Rectal smooth muscle tissue (tissue), 1 donor: ENCODE data around the gene SMIM41.

Source experiments
- H3K27ac ChIP-seq: one replicate; pipeline ENCODE4 v1.7.0; 2013; ENCODE audit warnings: low read depth, low read length, inconsistent platforms
- H3K27me3 ChIP-seq: one replicate; pipeline ENCODE4 v1.7.0; 2013; ENCODE audit warnings: low read length; ENCODE audit not compliant: control insufficient read depth, insufficient read depth
- H3K36me3 ChIP-seq: one replicate; pipeline ENCODE4 v1.7.0; 2013; ENCODE audit warnings: low read length; ENCODE audit not compliant: control insufficient read depth, insufficient read depth
- H3K4me1 ChIP-seq: one replicate; pipeline ENCODE4 v1.7.0; 2013; ENCODE audit warnings: low read length; ENCODE audit not compliant: control insufficient read depth, insufficient read depth
- H3K4me3 ChIP-seq: one replicate; pipeline ENCODE4 v1.7.0; 2013; ENCODE audit warnings: low read length
- H3K9ac ChIP-seq: one replicate; pipeline ENCODE4 v1.7.0; 2013; ENCODE audit warnings: low read length

SMIM41 gene

GRCh38 chr12:52053536-52054209 lies 25.8 kb upstream of the SMIM41 start:
- Histone ChIP-seq H3K27ac (peak overlapping the region; percentile 38), H3K36me3 (peaks cover 15% of the 10 kb centered on the region), H3K27me3 (no peaks in the 10 kb centered on the region), H3K4me3 (peak overlapping the region; percentile 91), H3K4me1 (peaks cover 15% of the 10 kb centered on the region), H3K9ac (no peak overlapping the region)

GRCh38 chr12:52054231-52054832 lies 25.2 kb upstream of the SMIM41 start:
- Histone ChIP-seq H3K4me1 (peaks cover 15% of the 10 kb centered on the region), H3K36me3 (peaks cover 17% of the 10 kb centered on the region), H3K27me3 (no peaks in the 10 kb centered on the region), H3K4me3 (peak overlapping the region; percentile 91), H3K27ac (peak overlapping the region; percentile 38), H3K9ac (no peak overlapping the region)

DNA sequence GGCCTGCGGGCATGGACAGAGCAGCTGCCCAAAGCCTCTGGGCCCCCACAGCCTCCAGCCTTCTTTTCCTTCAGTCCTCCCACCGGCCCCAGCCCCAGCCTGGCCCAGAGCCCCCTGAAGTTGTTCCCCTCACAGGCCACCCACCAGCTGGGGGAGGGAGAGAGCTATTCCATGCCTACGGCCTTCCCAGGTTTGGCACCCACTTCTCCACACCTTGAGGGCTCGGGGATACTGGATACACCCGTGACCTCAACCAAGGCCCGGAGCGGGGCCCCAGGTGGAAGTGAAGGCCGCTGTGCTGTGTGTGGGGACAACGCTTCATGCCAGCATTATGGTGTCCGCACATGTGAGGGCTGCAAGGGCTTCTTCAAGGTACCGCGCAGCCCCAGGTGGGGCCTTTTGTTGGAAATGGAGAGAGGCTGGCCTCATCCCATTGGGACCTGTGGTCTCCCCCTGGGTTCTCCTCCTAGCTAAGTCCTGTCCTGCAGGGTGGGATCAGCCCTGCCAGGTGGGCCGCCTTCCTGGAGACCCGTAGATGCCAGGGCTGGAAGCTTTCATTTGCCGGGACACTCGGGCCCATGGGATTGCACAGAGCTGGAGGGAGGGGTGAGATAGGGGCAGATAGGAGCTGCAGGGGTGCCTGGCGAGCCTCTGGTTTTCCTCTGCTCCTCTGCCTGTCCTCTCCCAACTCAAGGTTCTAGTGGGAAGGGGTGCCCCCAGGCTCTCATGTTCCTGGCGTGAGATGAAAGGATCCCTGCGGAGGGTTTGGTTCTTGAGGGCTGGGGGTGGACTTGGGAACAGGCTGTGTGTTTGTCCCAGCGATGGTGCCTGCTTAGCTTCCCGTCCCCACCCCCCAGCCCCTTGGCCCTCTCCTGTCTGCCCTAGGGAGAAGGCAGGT lies 24.4 kb upstream of the SMIM41 start:
- H3K36me3 ChIP-seq = peaks cover 17% of the 10 kb centered on the region
- H3K27ac ChIP-seq = peak overlapping the region; percentile 30
- H3K27me3 ChIP-seq = no peaks in the 10 kb centered on the region
- H3K4me3 ChIP-seq = no peak overlapping the region
- peaks cover 15% of the 10 kb centered on the region for H3K4me1 ChIP-seq
- H3K9ac ChIP-seq = no peak overlapping the region

DNA sequence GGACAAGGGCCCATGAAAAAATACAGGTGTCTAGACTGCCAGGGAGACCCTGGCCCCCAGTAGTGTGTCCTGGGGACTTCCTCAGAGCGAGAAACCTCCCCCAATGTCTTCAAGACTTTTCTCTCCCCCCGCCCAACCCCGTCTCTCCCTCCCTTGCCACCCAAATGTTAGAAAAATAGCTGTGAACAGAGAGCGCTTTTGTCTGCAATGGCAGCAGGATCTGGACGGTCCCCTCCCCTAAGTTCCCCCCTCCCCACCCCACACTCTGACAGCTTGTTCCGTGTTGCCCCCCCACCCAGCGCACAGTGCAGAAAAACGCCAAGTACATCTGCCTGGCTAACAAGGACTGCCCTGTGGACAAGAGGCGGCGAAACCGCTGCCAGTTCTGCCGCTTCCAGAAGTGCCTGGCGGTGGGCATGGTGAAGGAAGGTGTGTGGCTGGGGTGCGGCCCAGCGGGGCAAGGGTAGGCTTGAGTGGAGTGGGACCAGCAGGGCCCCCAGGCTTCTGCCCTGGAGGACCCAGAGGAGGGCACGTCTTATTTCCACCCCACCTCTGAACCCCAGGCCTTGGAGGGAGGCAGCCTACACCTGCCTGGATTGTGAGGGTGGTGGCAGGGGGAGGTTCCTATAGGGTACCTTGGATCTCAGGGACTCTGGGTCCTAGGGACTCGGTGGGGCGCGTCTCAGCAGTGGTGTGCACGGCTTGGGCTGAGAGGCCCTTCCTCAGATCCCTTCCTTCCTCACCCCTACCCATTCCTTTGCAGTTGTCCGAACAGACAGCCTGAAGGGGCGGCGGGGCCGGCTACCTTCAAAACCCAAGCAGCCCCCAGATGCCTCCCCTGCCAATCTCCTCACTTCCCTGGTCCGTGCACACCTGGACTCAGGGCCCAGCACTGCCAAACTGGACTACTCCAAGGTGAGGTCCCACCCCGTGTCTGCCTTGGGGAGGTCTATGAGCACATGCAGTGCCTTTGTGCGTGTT lies 23.5 kb upstream of the SMIM41 start:
- Histone ChIP-seq H3K36me3 (peaks cover 17% of the 10 kb centered on the region), H3K27ac (peak overlapping the region; percentile 30), H3K4me1 (peaks cover 9% of the 10 kb centered on the region), H3K4me3 (no peak overlapping the region), H3K9ac (no peak overlapping the region), H3K27me3 (no peaks in the 10 kb centered on the region)

GRCh38 chr12:52056801-52057637 lies 22.5 kb upstream of the SMIM41 start:
- H3K36me3 ChIP-seq = peaks cover 17% of the 10 kb centered on the region
- peaks cover 2% of the 10 kb centered on the region for H3K4me1 ChIP-seq
- H3K9ac ChIP-seq = no peak overlapping the region
- no peak overlapping the region for H3K4me3 ChIP-seq
- no peak overlapping the region for H3K27ac ChIP-seq
- no peaks in the 10 kb centered on the region for H3K27me3 ChIP-seq

- Histone ChIP-seq H3K4me1 (peaks cover 1% of the 10 kb centered on the region), H3K9ac (no peak overlapping the region), H3K27me3 (no peaks in the 10 kb centered on the region), H3K36me3 (peaks cover 17% of the 10 kb centered on the region), H3K4me3 (no peak overlapping the region), H3K27ac (no peak overlapping the region)
Measured at GRCh38 chr12:52057638-52058576, 21.6 kb upstream of the SMIM41 start.

GRCh38 chr12:52058631-52059361 lies 20.7 kb upstream of the SMIM41 start:
- H3K27me3 ChIP-seq = no peaks in the 10 kb centered on the region
- no peak overlapping the region for H3K4me3 ChIP-seq
- no peak overlapping the region for H3K27ac ChIP-seq
- H3K9ac ChIP-seq = no peak overlapping the region
- peaks cover 17% of the 10 kb centered on the region for H3K36me3 ChIP-seq
- no peaks in the 10 kb centered on the region for H3K4me1 ChIP-seq

DNA sequence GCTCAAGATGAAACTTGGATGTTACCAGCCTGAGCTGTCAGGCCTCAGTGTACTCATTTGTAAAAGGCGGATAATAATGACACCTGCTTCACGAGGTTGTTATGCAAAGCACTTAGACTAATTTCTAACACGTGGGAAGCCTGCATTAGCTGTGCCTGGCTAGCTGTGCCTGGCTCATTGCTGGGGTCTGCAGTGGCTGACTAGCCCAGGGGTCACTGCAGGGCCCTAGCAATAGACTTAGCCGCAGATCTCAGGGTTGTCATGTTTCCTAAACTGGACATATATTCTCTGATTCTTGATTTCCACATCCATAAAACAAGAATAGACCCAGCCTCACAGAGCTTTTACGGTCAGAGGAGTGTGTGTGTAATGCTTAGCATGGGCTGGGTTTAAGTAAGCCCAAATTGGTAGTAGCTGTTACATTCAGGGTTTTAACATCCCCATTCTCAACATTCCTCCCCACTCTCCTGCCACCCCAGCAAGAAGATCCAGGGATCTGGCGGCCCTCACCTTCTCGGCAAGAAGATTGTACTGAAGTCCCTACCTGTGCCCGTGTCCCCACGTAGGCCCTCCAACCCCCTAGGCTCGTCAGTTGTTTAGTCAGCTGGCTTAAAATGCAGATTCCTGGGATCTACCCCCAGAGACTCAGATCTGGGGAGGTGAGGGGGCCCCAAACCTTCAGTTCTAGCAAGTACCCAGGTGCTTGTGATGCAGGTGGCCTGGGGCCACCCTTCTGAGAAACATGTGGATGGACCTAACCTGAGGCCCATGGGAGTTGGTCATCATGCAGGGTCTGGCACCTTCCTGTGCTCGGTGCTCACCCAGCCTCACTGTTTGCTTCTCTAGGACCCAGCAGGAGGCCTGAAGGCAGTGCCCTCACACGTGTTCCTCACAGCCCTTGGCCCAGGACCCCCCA lies 19.7 kb upstream of the SMIM41 start:
- Histone ChIP-seq H3K36me3 (peaks cover 17% of the 10 kb centered on the region), H3K27me3 (no peaks in the 10 kb centered on the region), H3K9ac (no peak overlapping the region), H3K4me1 (no peaks in the 10 kb centered on the region), H3K27ac (no peak overlapping the region), H3K4me3 (no peak overlapping the region)

DNA sequence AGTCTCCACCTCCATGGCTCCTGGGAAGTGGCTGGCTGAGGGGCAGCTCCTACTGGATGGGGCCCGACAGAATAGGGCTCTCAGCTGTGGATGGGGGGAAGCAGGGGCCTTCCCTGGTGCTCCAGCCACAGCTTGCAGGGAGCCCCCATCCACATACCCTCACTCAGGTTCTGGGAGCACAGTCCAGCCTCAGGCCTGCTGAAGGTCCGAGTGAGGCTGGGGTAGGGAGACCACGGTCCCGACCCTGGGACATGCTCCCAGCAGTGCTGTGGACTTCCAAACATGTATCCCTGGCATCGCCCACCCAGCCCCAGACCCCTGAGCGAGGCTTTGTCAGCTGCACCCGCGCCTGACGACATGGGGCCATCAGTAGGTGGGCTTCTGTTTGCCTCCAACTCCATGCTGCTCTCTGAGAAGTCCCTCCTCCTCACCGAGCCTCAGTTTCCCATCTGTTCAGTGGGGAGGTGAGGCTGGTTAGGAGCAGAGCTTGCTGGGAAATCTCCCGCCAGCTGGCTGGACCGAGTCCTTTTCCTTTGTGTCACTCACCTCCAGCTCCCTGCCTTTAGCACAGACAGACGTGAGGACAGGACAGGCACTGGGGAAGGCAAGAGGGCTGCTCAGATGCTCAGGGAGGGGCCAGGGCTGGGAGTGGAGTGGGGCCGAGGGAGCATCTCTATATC lies 18.9 kb upstream of the SMIM41 start:
- H3K27ac ChIP-seq = no peak overlapping the region
- H3K9ac ChIP-seq = no peak overlapping the region
- peaks cover 12% of the 10 kb centered on the region for H3K36me3 ChIP-seq
- no peak overlapping the region for H3K4me3 ChIP-seq
- H3K27me3 ChIP-seq = no peaks in the 10 kb centered on the region
- H3K4me1 ChIP-seq = no peaks in the 10 kb centered on the region
